HepG2 (cell line): ENCODE measurements around the gene NCBP3. TPM values are rescaled to one million over a fixed set of nuclear protein-coding genes. Genes with fewer than 3 reads are reported as not detected.

ENCODE experiments used
- HNF4A ChIP-seq: sonication (generic); formaldehyde crosslinking; IDR thresholded peaks from 2 replicates; pipeline ENCODE4 v1.4.0; 2020; ENCODE audit warnings: missing genetic modification reagents
- HOXA9 ChIP-seq: sonication (generic); formaldehyde crosslinking; IDR thresholded peaks from 2 replicates; pipeline ENCODE4 v1.8.1; 2022; ENCODE audit warnings: missing genetic modification reagents, mild to moderate bottlenecking, moderate library complexity, borderline replicate concordance
- IRX3 ChIP-seq: sonication (generic); formaldehyde crosslinking; IDR thresholded peaks from 2 replicates; pipeline ENCODE4 v1.8.1; 2023; ENCODE audit warnings: mild to moderate bottlenecking, low read depth, missing genetic modification reagents, borderline replicate concordance
- MXI1 ChIP-seq: IDR thresholded peaks from 3 replicates; pipeline ENCODE4 v1.6.1; 2012; ENCODE audit warnings: low read depth, low read length, inconsistent platforms, borderline replicate concordance
- SKI ChIP-seq: fragments of 450-650 bp; IDR thresholded peaks from one replicate; pipeline ENCODE4 v1.6.1; 2018; ENCODE audit warnings: mild to moderate bottlenecking; ENCODE audit not compliant: partially characterized antibody
- SMAD1 ChIP-seq: sonication (generic); formaldehyde crosslinking; IDR thresholded peaks from 2 replicates; pipeline ENCODE4 v1.4.0; 2020; ENCODE audit warnings: missing genetic modification reagents, low read depth, mild to moderate bottlenecking, borderline replicate concordance
- SRF ChIP-seq: IDR thresholded peaks from 2 replicates; pipeline ENCODE4 v1.6.1; 2011; ENCODE audit warnings: mild to moderate bottlenecking, low read depth, low read length, moderate library complexity
- ZBTB7A ChIP-seq: sonication (generic); formaldehyde crosslinking; IDR thresholded peaks from 2 replicates; pipeline ENCODE4 v1.8.0; 2022; ENCODE audit warnings: mild to moderate bottlenecking, missing genetic modification reagents
- ZNF17 ChIP-seq: sonication (generic); formaldehyde crosslinking; IDR thresholded peaks from 2 replicates; pipeline ENCODE4 v1.5.0; 2020; ENCODE audit warnings: mild to moderate bottlenecking, missing genetic modification reagents
- ZNF331 ChIP-seq: sonication (generic); formaldehyde crosslinking; IDR thresholded peaks from 2 replicates; pipeline ENCODE4 v1.4.0; 2020; ENCODE audit warnings: missing genetic modification reagents
- ZNF432 ChIP-seq: sonication (generic); formaldehyde crosslinking; IDR thresholded peaks from 2 replicates; pipeline ENCODE4 v1.5.0; 2020; ENCODE audit warnings: missing genetic modification reagents, mild to moderate bottlenecking, borderline replicate concordance
- ZNF451 ChIP-seq: sonication (generic); formaldehyde crosslinking; IDR thresholded peaks from 2 replicates; pipeline ENCODE4 v1.5.0; 2020; ENCODE audit warnings: mild to moderate bottlenecking, missing genetic modification reagents
- ZNF484 ChIP-seq: sonication (generic); formaldehyde crosslinking; IDR thresholded peaks from 2 replicates; pipeline ENCODE4 v1.5.1; 2020; ENCODE audit warnings: mild to moderate bottlenecking, low read depth, missing genetic modification reagents, borderline replicate concordance
- ZNF644 ChIP-seq: IDR thresholded peaks from 2 replicates; pipeline ENCODE4 v1.6.1; 2016; ENCODE audit warnings: low read depth
- ZNF747 ChIP-seq: sonication (generic); formaldehyde crosslinking; IDR thresholded peaks from 2 replicates; pipeline ENCODE4 v1.8.1; 2023; ENCODE audit warnings: missing genetic modification reagents, mild to moderate bottlenecking, borderline replicate concordance
- polyA plus RNA-seq, 8 experiments: library from polyadenylated mRNA; depleted of rRNA in 3 of 8; stranded (reverse) in 7 of 8; unstranded in 1 of 8; fragments of >200 nt; fragmentation: Illumina TruSeq in 4 of 8; extraction: Trizol in 4 of 8; gene quantifications; 2 replicates each; pipeline versions ENCODE4 v1.2.1 to v1.2.3, GENCODE V29; 2011 to 2016; ENCODE audit warnings: low read depth in 4 of 8, missing spikeins in 1 of 8, mixed read lengths in 1 of 8; ENCODE audit not compliant: insufficient read depth in 1 of 8
- total RNA-seq, 5 experiments: library from RNA; depleted of rRNA; stranded (reverse); fragments of >200 nt; fragmentation: Illumina TruSeq; extraction: Trizol; gene quantifications; 2 replicates each; pipeline ENCODE4 v1.2.3, GENCODE V29; 2016; ENCODE audit warnings: low read depth in 1 of 5
- TF ChIP-seq, protein P1 (sequence below): sonication (generic); formaldehyde crosslinking; IDR thresholded peaks from 2 replicates; pipeline ENCODE4 v1.4.0; 2020; ENCODE audit warnings: missing genetic modification reagents, borderline replicate concordance
- TF ChIP-seq, protein P2 (sequence below): sonication (generic); formaldehyde crosslinking; IDR thresholded peaks from 2 replicates; pipeline ENCODE4 v1.9.0; 2022; ENCODE audit warnings: low read depth, missing genetic modification reagents
- TF ChIP-seq, protein P3 (sequence below): sonication (generic); formaldehyde crosslinking; IDR thresholded peaks from 2 replicates; pipeline ENCODE4 v1.8.1; 2022; ENCODE audit warnings: low read depth, mild to moderate bottlenecking, missing genetic modification reagents

NCBP3 gene
- total and polyA plus RNA-seq, 2 of the 13 experiments (the other 11 are each of a cell fraction or from before 2014, with no cell fraction given), result 19.5 to 24.8 TPM

GRCh38 chr17:3845621-3846436 is at the start of gene NCBP3 (continued):
- TF ChIP-seq, protein P1, sequence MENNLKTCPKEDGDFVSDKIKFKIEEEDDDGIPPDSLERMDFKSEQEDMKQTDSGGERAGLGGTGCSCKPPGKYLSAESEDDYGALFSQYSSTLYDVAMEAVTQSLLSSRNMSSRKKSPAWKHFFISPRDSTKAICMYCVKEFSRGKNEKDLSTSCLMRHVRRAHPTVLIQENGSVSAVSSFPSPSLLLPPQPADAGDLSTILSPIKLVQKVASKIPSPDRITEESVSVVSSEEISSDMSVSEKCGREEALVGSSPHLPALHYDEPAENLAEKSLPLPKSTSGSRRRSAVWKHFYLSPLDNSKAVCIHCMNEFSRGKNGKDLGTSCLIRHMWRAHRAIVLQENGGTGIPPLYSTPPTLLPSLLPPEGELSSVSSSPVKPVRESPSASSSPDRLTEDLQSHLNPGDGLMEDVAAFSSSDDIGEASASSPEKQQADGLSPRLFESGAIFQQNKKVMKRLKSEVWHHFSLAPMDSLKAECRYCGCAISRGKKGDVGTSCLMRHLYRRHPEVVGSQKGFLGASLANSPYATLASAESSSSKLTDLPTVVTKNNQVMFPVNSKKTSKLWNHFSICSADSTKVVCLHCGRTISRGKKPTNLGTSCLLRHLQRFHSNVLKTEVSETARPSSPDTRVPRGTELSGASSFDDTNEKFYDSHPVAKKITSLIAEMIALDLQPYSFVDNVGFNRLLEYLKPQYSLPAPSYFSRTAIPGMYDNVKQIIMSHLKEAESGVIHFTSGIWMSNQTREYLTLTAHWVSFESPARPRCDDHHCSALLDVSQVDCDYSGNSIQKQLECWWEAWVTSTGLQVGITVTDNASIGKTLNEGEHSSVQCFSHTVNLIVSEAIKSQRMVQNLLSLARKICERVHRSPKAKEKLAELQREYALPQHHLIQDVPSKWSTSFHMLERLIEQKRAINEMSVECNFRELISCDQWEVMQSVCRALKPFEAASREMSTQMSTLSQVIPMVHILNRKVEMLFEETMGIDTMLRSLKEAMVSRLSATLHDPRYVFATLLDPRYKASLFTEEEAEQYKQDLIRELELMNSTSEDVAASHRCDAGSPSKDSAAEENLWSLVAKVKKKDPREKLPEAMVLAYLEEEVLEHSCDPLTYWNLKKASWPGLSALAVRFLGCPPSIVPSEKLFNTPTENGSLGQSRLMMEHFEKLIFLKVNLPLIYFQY (CRISPR knock-in tag), result peak; percentile 97
- TF ChIP-seq ZNF484 (CRISPR knock-in tag) (no peak), SRF (no peak), HOXA9 (CRISPR knock-in tag) (no peak; the same call in 1 of the 2 replicates), ZNF747 (CRISPR knock-in tag) (peak; percentile 86), ZBTB7A (CRISPR knock-in tag) (0 out of 2 replicates have a peak, but pooled peaks have one; percentile 49), HNF4A (CRISPR knock-in tag) (0 out of 2 replicates have a peak, but pooled peaks have one; percentile 20), ZNF331 (CRISPR knock-in tag) (peak; percentile 92), SKI (peak; percentile 87), SMAD1 (0 out of 2 replicates have a peak, but pooled peaks have one; percentile 58), IRX3 (CRISPR knock-in tag) (peak; percentile 88; the same call in 1 of the 2 replicates), ZNF17 (CRISPR knock-in tag) (no peak), ZNF432 (CRISPR knock-in tag) (no peak), ZNF451 (CRISPR knock-in tag) (peak; percentile 86; the same call in 1 of the 2 replicates), MXI1 (peak; percentile 69; the same call in 1 of the 3 replicates), ZNF644 (CRISPR knock-in tag) (no peak)
- TF ChIP-seq, protein P2, sequence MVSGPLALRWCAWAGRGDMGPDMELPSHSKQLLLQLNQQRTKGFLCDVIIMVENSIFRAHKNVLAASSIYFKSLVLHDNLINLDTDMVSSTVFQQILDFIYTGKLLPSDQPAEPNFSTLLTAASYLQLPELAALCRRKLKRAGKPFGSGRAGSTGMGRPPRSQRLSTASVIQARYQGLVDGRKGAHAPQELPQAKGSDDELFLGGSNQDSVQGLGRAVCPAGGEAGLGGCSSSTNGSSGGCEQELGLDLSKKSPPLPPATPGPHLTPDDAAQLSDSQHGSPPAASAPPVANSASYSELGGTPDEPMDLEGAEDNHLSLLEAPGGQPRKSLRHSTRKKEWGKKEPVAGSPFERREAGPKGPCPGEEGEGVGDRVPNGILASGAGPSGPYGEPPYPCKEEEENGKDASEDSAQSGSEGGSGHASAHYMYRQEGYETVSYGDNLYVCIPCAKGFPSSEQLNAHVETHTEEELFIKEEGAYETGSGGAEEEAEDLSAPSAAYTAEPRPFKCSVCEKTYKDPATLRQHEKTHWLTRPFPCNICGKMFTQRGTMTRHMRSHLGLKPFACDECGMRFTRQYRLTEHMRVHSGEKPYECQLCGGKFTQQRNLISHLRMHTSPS, result no peak
- TF ChIP-seq, protein P3, sequence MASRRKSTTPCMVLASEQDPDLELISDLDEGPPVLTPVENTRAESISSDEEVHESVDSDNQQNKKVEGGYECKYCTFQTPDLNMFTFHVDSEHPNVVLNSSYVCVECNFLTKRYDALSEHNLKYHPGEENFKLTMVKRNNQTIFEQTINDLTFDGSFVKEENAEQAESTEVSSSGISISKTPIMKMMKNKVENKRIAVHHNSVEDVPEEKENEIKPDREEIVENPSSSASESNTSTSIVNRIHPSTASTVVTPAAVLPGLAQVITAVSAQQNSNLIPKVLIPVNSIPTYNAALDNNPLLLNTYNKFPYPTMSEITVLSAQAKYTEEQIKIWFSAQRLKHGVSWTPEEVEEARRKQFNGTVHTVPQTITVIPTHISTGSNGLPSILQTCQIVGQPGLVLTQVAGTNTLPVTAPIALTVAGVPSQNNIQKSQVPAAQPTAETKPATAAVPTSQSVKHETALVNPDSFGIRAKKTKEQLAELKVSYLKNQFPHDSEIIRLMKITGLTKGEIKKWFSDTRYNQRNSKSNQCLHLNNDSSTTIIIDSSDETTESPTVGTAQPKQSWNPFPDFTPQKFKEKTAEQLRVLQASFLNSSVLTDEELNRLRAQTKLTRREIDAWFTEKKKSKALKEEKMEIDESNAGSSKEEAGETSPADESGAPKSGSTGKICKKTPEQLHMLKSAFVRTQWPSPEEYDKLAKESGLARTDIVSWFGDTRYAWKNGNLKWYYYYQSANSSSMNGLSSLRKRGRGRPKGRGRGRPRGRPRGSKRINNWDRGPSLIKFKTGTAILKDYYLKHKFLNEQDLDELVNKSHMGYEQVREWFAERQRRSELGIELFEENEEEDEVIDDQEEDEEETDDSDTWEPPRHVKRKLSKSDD (CRISPR knock-in tag), result peak; percentile 81; the same call in 1 of the 2 replicates
